SK-N-SH (cell line): ENCODE results near the gene LSP1. TPM values are rescaled to one million over a fixed set of nuclear protein-coding genes. Genes with fewer than 3 reads are reported as not detected.

Experiments used
- CTCF ChIA-PET: fragments of 300-600, 350-600 bp; formaldehyde crosslinking; extraction: SDS; loops from one replicate; lab custom pipeline; 2021; lab: Yijun Ruan, JAX
- POLR2A ChIA-PET: fragments of 350-600 bp; sonication (Branson Sonifier 250); formaldehyde crosslinking; extraction: SDS; loops from one replicate; lab custom pipeline; 2020; ENCODE audit warnings: antibody characterized with exemption, inconsistent platforms; lab: Yijun Ruan, JAX
- DNase-seq: peaks from one replicate; pipeline ENCODE4 v3.0.0; 2012
- H2AFZ ChIP-seq: fragments of 200-600 bp; sonication (generic); 2 replicates; pipeline ENCODE4 v1.8.1; 2016; ENCODE audit warnings: antibody characterized with exemption, mild to moderate bottlenecking, low read depth
- H3F3A ChIP-seq: fragments of 200-600 bp; sonication (generic); replicated peaks from 2 replicates; pipeline ENCODE3; 2016; ENCODE audit warnings: antibody characterized with exemption, mild to moderate bottlenecking; ENCODE audit not compliant: insufficient read depth
- H3K27ac ChIP-seq, 2 experiments: fragments of 200-500 bp in 1 of 2; fragments of 200-600 bp in 1 of 2; sonication (Bioruptor generic) in 1 of 2; sonication (generic), shearing (Covaris generic) in 1 of 2; 2 replicates each; pipeline versions ENCODE4 v1.5.1 to v1.6.1; 2014 to 2016; ENCODE audit warnings: low read depth in 2 of 2, inconsistent platforms in 1 of 2, low read length in 1 of 2, mild to moderate bottlenecking in 1 of 2, mixed read lengths in 1 of 2
- H3K27me3 ChIP-seq: fragments of 200-600 bp; sonication (generic), shearing (Covaris generic); 2 replicates; pipeline ENCODE4 v1.6.1; 2016; ENCODE audit warnings: mixed run types; ENCODE audit not compliant: insufficient read depth
- H3K36me3 ChIP-seq, 2 experiments: fragments of 200-500 bp in 1 of 2; fragments of 200-600 bp in 1 of 2; sonication (Bioruptor generic) in 1 of 2; sonication (generic) in 1 of 2; replicated peaks in 1 of 2; 2 replicates each; pipeline versions ENCODE3 to v1.5.1; 2014 to 2016; ENCODE audit warnings: low read length in 1 of 2, mild to moderate bottlenecking in 1 of 2; ENCODE audit not compliant: insufficient read depth in 2 of 2, control insufficient read depth in 1 of 2
- H3K4me1 ChIP-seq, 2 experiments: fragments of 200-500 bp in 1 of 2; fragments of 200-600 bp in 1 of 2; sonication (Bioruptor generic) in 1 of 2; sonication (generic), shearing (Covaris generic) in 1 of 2; 2 replicates each; pipeline versions ENCODE4 v1.5.1 to v1.6.1; 2014 to 2016; ENCODE audit warnings: low read depth in 1 of 2, low read length in 1 of 2, mixed run types in 1 of 2; ENCODE audit not compliant: insufficient read depth in 2 of 2, control insufficient read depth in 1 of 2
- H3K4me2 ChIP-seq: fragments of 200-600 bp; sonication (generic), shearing (Covaris generic); 2 replicates; pipeline ENCODE4 v1.6.1; 2017; ENCODE audit warnings: mixed run types
- H3K4me3 ChIP-seq, 2 experiments: fragments of 200-500 bp in 1 of 2; fragments of 200-600 bp in 1 of 2; sonication (Bioruptor generic) in 1 of 2; sonication (generic), shearing (Covaris generic) in 1 of 2; 2 replicates each; pipeline versions ENCODE4 v1.5.1 to v1.8.1; 2014 to 2016; ENCODE audit warnings: low read depth in 2 of 2, inconsistent platforms in 1 of 2, low read length in 1 of 2, mild to moderate bottlenecking in 1 of 2, mixed read lengths in 1 of 2, moderate library complexity in 1 of 2
- H3K79me2 ChIP-seq: fragments of 200-600 bp; sonication (generic); 2 replicates; pipeline ENCODE4 v1.8.1; 2017; ENCODE audit warnings: mild to moderate bottlenecking; ENCODE audit not compliant: insufficient read depth
- H3K9ac ChIP-seq: fragments of 200-600 bp; sonication (generic); 2 replicates; pipeline ENCODE4 v1.6.1; 2017; ENCODE audit warnings: mixed run types
- H3K9me2 ChIP-seq: fragments of 200-600 bp; sonication (generic); 2 replicates; pipeline ENCODE4 v1.6.1; 2017; ENCODE audit warnings: mixed run types
- H3K9me3 ChIP-seq: fragments of 200-600 bp; sonication (generic); 2 replicates; pipeline ENCODE4 v1.6.1; 2017; ENCODE audit warnings: mixed run types, mild to moderate bottlenecking, moderate library complexity
- H4K20me1 ChIP-seq: fragments of 200-600 bp; sonication (generic); 2 replicates; pipeline ENCODE4 v1.6.1; 2017; ENCODE audit warnings: mild to moderate bottlenecking, mixed run types; ENCODE audit not compliant: insufficient read depth
- CHD2 ChIP-seq: fragments of 150-350 bp; IDR thresholded peaks from 2 replicates; pipeline ENCODE4 v1.6.1; 2018; ENCODE audit warnings: low read length; ENCODE audit not compliant: partially characterized antibody
- ELF1 ChIP-seq: IDR thresholded peaks from 2 replicates; pipeline ENCODE4 v1.4.0; 2012
- EP300 ChIP-seq, 2 experiments: IDR thresholded peaks; 2 replicates each; pipeline versions ENCODE4 v1.4.0 to v1.6.1; 2012; ENCODE audit warnings: borderline replicate concordance in 1 of 2, low read depth in 1 of 2, low read length in 1 of 2
- FOXJ3 ChIP-seq: sonication (generic); formaldehyde crosslinking; IDR thresholded peaks from 2 replicates; pipeline ENCODE4 v1.5.1; 2020; ENCODE audit warnings: mild to moderate bottlenecking, missing genetic modification reagents
- FOXM1 ChIP-seq: IDR thresholded peaks from 2 replicates; pipeline ENCODE4 v1.4.0; 2012; ENCODE audit warnings: low read depth, mild to moderate bottlenecking
- GATA2 ChIP-seq: sonication (generic); formaldehyde crosslinking; IDR thresholded peaks from 2 replicates; pipeline ENCODE4 v1.5.0; 2020; ENCODE audit warnings: mild to moderate bottlenecking, missing genetic modification reagents
- JUND ChIP-seq: IDR thresholded peaks from 2 replicates; pipeline ENCODE4 v1.4.0; 2012
- MEF2A ChIP-seq: IDR thresholded peaks from 2 replicates; pipeline ENCODE4 v1.4.0; 2012; ENCODE audit warnings: low read depth, borderline replicate concordance
- MXI1 ChIP-seq: IDR thresholded peaks from 2 replicates; pipeline ENCODE4 v1.6.1; 2012; ENCODE audit warnings: mild to moderate bottlenecking, low read depth, low read length, improper control_type of control experiment
- NFIC ChIP-seq: IDR thresholded peaks from 2 replicates; pipeline ENCODE4 v1.4.0; 2012; ENCODE audit warnings: borderline replicate concordance
- NRF1 ChIP-seq: IDR thresholded peaks from 2 replicates; pipeline ENCODE4 v1.6.1; 2012; ENCODE audit warnings: low read depth, mild to moderate bottlenecking, low read length
- POLR2AphosphoS5 ChIP-seq: IDR thresholded peaks from 2 replicates; pipeline ENCODE4 v1.6.1; 2012; ENCODE audit warnings: low read depth, low read length
- RAD21 ChIP-seq: IDR thresholded peaks from 2 replicates; pipeline ENCODE4 v1.6.1; 2012; ENCODE audit warnings: mild to moderate bottlenecking, low read length
- RXRA ChIP-seq: IDR thresholded peaks from 2 replicates; pipeline ENCODE4 v1.4.0; 2012; ENCODE audit warnings: low read depth, mild to moderate bottlenecking, borderline replicate concordance
- SIN3A ChIP-seq: IDR thresholded peaks from 2 replicates; pipeline ENCODE4 v1.6.1; 2012; ENCODE audit warnings: low read depth, mild to moderate bottlenecking, low read length, moderate library complexity, borderline replicate concordance
- TCF12 ChIP-seq: IDR thresholded peaks from 2 replicates; pipeline ENCODE4 v1.4.0; 2012
- TEAD4 ChIP-seq: IDR thresholded peaks from 2 replicates; pipeline ENCODE4 v1.4.0; 2012; ENCODE audit warnings: mild to moderate bottlenecking, borderline replicate concordance; ENCODE audit not compliant: insufficient read depth
- YY1 ChIP-seq: IDR thresholded peaks from 2 replicates; pipeline ENCODE4 v1.4.0; 2012; ENCODE audit warnings: low read depth, mild to moderate bottlenecking
- WGBS: methylation state at CpG from one replicate; pipeline ENCODE4 v1.1.6; 2017; ENCODE audit warnings: low lambda C conversion rate; 5-methylcytosine and 5-hydroxymethylcytosine counted together
- polyA plus RNA-seq, 3 experiments: library from polyadenylated mRNA; depleted of rRNA; stranded (reverse); fragments of >200 nt; gene quantifications; 2 replicates each; pipeline ENCODE4 v1.2.3, GENCODE V29; 2012
- TF ChIP-seq, protein P1 (sequence below): IDR thresholded peaks from 2 replicates; pipeline ENCODE4 v1.4.0; 2012; ENCODE audit warnings: low read depth
- TF ChIP-seq, protein P2 (sequence below): fragments of 150-350 bp; IDR thresholded peaks from 2 replicates; pipeline ENCODE4 v1.6.1; 2017; ENCODE audit warnings: antibody characterized with exemption, low read length, low read depth, borderline replicate concordance
- TF ChIP-seq, protein P3 (sequence below): fragments of 150-350 bp; IDR thresholded peaks from 2 replicates; pipeline ENCODE4 v1.6.1; 2016; ENCODE audit warnings: mild to moderate bottlenecking, low read depth, low read length

LSP1 gene
- polyA plus RNA-seq, 1 of the 3 experiments (the other 2 are of a cell fraction): 0.38 TPM

DNA sequence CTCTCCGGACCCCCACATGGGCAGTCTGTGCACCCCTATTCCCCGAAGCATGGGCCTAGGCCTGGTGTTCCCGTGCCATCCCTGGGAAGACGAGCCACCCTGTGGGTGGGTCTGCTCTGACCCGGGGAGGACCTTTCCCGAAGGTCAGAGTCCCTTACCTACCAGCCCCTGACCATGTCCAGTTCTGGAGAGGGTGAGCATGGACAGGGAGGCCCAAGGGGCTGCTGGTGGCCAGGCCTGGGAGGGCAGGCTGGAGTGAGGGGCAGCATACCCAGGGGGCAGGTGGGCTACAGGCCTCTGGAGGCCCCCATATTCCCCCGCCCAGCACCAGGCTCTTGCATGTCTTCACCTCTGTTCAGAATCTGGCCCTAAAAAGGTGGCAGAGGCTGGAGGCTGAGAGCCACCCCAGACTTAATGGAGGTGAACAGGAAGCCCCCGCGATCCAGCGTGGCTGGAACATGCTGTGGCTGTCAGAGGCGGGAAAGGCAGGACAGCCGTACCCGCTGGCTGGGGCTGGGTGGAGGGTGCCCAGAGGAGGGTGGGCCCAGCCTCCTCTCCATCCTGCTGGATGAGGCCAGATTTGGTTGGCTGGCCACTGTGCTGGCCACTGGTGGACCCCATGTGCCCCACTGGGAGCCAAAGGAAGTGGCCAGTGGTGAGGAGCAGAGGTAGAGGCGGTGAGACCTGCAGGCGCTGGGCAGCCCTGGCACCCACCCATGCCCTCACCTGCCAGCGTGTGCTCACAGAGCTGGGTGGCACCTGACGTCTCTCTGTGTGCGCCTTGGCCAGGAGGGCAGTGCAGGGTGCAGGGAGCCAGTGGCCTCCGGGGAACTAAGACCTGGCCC, 29.3 kb upstream of the LSP1 start (continued):
- TF ChIP-seq TEAD4 (no peak), SIN3A (no peak), FOXM1 (no peak), FOXJ3 (CRISPR knock-in tag) (no peak), YY1 (no peak)

DNA sequence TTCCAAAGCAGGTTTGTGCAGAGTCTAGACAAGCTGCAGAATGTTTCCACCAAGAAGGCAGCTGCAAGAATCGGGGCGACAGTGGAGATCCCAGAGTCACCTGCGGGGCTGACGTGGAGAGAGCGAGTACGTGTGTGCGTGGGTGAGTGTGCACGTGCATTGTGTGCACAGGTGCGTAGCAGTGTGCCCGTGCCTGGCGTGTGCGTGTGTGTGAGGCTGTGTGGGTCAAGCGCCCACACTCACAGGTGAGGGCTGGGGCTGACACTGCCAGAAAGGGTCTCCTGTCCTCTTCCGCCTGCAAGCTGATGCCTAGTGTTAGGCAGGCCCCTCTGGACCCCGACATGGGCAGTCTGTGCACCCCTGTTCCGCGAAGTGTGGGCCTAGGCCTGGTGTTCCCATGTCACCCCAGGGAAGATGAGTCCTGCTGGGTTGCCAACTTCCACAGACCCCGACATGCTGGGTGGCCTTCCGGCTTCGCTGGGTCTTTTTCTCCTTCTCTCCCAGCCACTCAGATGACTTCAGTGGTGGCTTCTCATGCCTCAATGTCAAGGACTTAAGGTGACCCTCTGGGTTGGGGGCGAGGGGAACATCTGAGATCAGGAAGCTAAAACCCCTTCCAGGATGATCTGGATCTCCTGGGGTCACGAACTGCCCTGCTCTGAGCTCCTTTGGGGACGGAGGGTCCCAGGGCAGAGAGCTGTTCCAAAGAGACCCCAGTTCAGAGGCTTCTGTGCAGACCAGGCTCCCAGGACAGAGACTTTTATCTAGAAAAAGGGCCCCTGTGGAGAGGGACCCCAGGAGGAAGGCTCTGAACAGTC, 28.5 kb upstream of the LSP1 start:
- no peak overlapping the region for H2AFZ ChIP-seq
- no peaks in the 10 kb centered on the region for H3K27me3 ChIP-seq
- H3F3A ChIP-seq: peaks cover 3% of the 10 kb centered on the region
- H3K9ac ChIP-seq: no peak overlapping the region
- H4K20me1 ChIP-seq: no peaks in the 10 kb centered on the region
- TF ChIP-seq, protein P1, sequence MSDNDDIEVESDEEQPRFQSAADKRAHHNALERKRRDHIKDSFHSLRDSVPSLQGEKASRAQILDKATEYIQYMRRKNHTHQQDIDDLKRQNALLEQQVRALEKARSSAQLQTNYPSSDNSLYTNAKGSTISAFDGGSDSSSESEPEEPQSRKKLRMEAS: no peak
- TF ChIP-seq, protein P2, sequence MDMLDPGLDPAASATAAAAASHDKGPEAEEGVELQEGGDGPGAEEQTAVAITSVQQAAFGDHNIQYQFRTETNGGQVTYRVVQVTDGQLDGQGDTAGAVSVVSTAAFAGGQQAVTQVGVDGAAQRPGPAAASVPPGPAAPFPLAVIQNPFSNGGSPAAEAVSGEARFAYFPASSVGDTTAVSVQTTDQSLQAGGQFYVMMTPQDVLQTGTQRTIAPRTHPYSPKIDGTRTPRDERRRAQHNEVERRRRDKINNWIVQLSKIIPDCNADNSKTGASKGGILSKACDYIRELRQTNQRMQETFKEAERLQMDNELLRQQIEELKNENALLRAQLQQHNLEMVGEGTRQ: no peak
- TF ChIP-seq TCF12 (no peak), RXRA (no peak), NFIC (no peak)
- WGBS: 79% methylated on average over 19 of the region's 23 CpGs
- POLR2A ChIA-PET: no interaction called here
- H3K4me1 ChIP-seq: peaks cover 13 to 38% of the 10 kb centered on the region in 2 experiments; a peak in 3 of 4 replicates
- no peaks in the 10 kb centered on the region for H3K9me2 ChIP-seq
- H3K36me3 ChIP-seq: no peaks in the 10 kb centered on the region
- no peak overlapping the region for H3K4me2 ChIP-seq
- DNase-seq: no peak
- no peak overlapping the region for H3K27ac ChIP-seq
- H3K9me3 ChIP-seq: no peaks in the 10 kb centered on the region
- CTCF ChIA-PET: interaction anchor here (0.6 to 20.8 kb wide), 7 partner anchors 9 to 326 kb away, joined by 3 to 585 read pairs (median 9); partner anchors contain the start of genes IGF2 and SYT8
- no peaks in the 10 kb centered on the region for H3K79me2 ChIP-seq
- H3K4me3 ChIP-seq: peak overlapping the region in 1 of 2 experiments; percentile 43; a peak in 1 of 4 replicates

DNA sequence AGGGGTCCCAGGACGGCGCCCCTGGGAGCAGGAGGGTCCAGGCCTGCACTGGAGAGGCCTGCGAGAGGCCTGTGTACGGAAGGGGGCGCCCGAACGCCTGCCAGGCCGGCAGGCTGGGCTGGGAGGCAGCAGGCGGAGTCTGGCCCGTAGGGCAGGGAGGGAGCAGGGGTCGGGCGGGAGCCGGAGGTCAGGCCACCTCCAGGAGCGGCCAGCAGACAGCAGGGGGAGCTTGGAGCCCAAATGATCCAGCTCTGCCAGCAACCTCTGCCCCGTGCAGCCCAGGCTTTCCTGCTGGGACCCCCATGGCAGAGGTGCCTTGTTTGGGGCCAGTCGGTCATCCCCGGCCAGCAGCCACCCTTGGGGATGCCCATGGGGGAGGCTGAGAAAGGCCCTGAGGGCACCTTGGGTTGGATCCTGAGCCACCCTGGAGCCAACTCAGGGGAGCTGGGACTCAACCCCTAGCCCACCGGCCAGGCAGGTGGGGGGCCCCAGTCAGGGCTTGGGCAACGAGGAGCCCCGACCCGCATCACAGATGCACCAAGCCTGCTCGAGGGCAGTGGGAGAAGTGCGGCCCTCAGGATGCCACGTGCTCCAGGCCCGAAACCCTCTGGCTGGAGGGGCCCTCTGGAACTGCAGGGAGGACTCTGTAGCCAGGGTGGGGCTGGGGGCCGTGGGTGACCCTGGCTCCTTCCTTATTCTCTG, 27.7 kb upstream of the LSP1 start:
- Histone ChIP-seq H3K9me2 (no peaks in the 10 kb centered on the region), H3K9me3 (no peaks in the 10 kb centered on the region), H3K4me1 (peaks cover 13 to 41% of the 10 kb centered on the region in 2 experiments; a peak in 3 of 4 replicates), H3K4me2 (no peak overlapping the region), H2AFZ (no peak overlapping the region), H3K4me3 (peak overlapping the region in 1 of 2 experiments; percentile 43; a peak in 1 of 4 replicates), H3F3A (peaks cover 3% of the 10 kb centered on the region), H3K9ac (no peak overlapping the region), H3K36me3 (no peaks in the 10 kb centered on the region), H3K27me3 (no peaks in the 10 kb centered on the region), H3K27ac (no peak overlapping the region), H3K79me2 (no peaks in the 10 kb centered on the region), H4K20me1 (no peaks in the 10 kb centered on the region)
- CTCF ChIA-PET: interaction anchor here (0.6 to 20.8 kb wide), 9 partner anchors 8 to 325 kb away, joined by 3 to 585 read pairs (median 4); partner anchors contain the start of genes IGF2 and SYT8
- POLR2A ChIA-PET: no interaction called here
- DNase-seq: no peak
- WGBS: 76% methylated on average over 7 of the region's 26 CpGs
- TF ChIP-seq JUND (no peak), RXRA (no peak), RAD21 (no peak), EP300 (IDR thresholded peaks at IDR 0.05; ENCODE audit: borderline replicate concordance in 1 of 2, low read depth in 1 of 2, low read length in 1 of 2) (no peak), MXI1 (no peak), FOXM1 (no peak), MEF2A (no peak), TCF12 (no peak), YY1 (no peak), CHD2 (no peak), GATA2 (no peak), POLR2AphosphoS5 (no peak), NRF1 (no peak), ELF1 (no peak)
- TF ChIP-seq, protein P3, sequence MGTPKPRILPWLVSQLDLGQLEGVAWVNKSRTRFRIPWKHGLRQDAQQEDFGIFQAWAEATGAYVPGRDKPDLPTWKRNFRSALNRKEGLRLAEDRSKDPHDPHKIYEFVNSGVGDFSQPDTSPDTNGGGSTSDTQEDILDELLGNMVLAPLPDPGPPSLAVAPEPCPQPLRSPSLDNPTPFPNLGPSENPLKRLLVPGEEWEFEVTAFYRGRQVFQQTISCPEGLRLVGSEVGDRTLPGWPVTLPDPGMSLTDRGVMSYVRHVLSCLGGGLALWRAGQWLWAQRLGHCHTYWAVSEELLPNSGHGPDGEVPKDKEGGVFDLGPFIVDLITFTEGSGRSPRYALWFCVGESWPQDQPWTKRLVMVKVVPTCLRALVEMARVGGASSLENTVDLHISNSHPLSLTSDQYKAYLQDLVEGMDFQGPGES: no peak
